SK-N-SH (cell line): ENCODE data around the gene SLC26A8. TPM values are rescaled to one million over a fixed set of nuclear protein-coding genes. Genes with fewer than 3 reads are reported as not detected.

Experiments
- CTCF ChIA-PET: fragments of 300-600, 350-600 bp; formaldehyde crosslinking; extraction: SDS; loops from one replicate; lab custom pipeline; 2021; lab: Yijun Ruan, JAX
- POLR2A ChIA-PET: fragments of 350-600 bp; sonication (Branson Sonifier 250); formaldehyde crosslinking; extraction: SDS; loops from one replicate; lab custom pipeline; 2020; ENCODE audit warnings: antibody characterized with exemption, inconsistent platforms; lab: Yijun Ruan, JAX
- DNase-seq: peaks from one replicate; pipeline ENCODE4 v3.0.0; 2012
- H2AFZ ChIP-seq: fragments of 200-600 bp; sonication (generic); 2 replicates; pipeline ENCODE4 v1.8.1; 2016; ENCODE audit warnings: antibody characterized with exemption, mild to moderate bottlenecking, low read depth
- H3F3A ChIP-seq: fragments of 200-600 bp; sonication (generic); replicated peaks from 2 replicates; pipeline ENCODE3; 2016; ENCODE audit warnings: antibody characterized with exemption, mild to moderate bottlenecking; ENCODE audit not compliant: insufficient read depth
- H3K27ac ChIP-seq, 2 experiments: fragments of 200-500 bp in 1 of 2; fragments of 200-600 bp in 1 of 2; sonication (Bioruptor generic) in 1 of 2; sonication (generic), shearing (Covaris generic) in 1 of 2; 2 replicates each; pipeline versions ENCODE4 v1.5.1 to v1.6.1; 2014 to 2016; ENCODE audit warnings: low read depth in 2 of 2, inconsistent platforms in 1 of 2, low read length in 1 of 2, mild to moderate bottlenecking in 1 of 2, mixed read lengths in 1 of 2
- H3K27me3 ChIP-seq: fragments of 200-600 bp; sonication (generic), shearing (Covaris generic); 2 replicates; pipeline ENCODE4 v1.6.1; 2016; ENCODE audit warnings: mixed run types; ENCODE audit not compliant: insufficient read depth
- H3K36me3 ChIP-seq, 2 experiments: fragments of 200-500 bp in 1 of 2; fragments of 200-600 bp in 1 of 2; sonication (Bioruptor generic) in 1 of 2; sonication (generic) in 1 of 2; replicated peaks in 1 of 2; 2 replicates each; pipeline versions ENCODE3 to v1.5.1; 2014 to 2016; ENCODE audit warnings: low read length in 1 of 2, mild to moderate bottlenecking in 1 of 2; ENCODE audit not compliant: insufficient read depth in 2 of 2, control insufficient read depth in 1 of 2
- H3K4me1 ChIP-seq, 2 experiments: fragments of 200-500 bp in 1 of 2; fragments of 200-600 bp in 1 of 2; sonication (Bioruptor generic) in 1 of 2; sonication (generic), shearing (Covaris generic) in 1 of 2; 2 replicates each; pipeline versions ENCODE4 v1.5.1 to v1.6.1; 2014 to 2016; ENCODE audit warnings: low read depth in 1 of 2, low read length in 1 of 2, mixed run types in 1 of 2; ENCODE audit not compliant: insufficient read depth in 2 of 2, control insufficient read depth in 1 of 2
- H3K4me2 ChIP-seq: fragments of 200-600 bp; sonication (generic), shearing (Covaris generic); 2 replicates; pipeline ENCODE4 v1.6.1; 2017; ENCODE audit warnings: mixed run types
- H3K4me3 ChIP-seq, 2 experiments: fragments of 200-500 bp in 1 of 2; fragments of 200-600 bp in 1 of 2; sonication (Bioruptor generic) in 1 of 2; sonication (generic), shearing (Covaris generic) in 1 of 2; 2 replicates each; pipeline versions ENCODE4 v1.5.1 to v1.8.1; 2014 to 2016; ENCODE audit warnings: low read depth in 2 of 2, inconsistent platforms in 1 of 2, low read length in 1 of 2, mild to moderate bottlenecking in 1 of 2, mixed read lengths in 1 of 2, moderate library complexity in 1 of 2
- H3K79me2 ChIP-seq: fragments of 200-600 bp; sonication (generic); 2 replicates; pipeline ENCODE4 v1.8.1; 2017; ENCODE audit warnings: mild to moderate bottlenecking; ENCODE audit not compliant: insufficient read depth
- H3K9ac ChIP-seq: fragments of 200-600 bp; sonication (generic); 2 replicates; pipeline ENCODE4 v1.6.1; 2017; ENCODE audit warnings: mixed run types
- H3K9me2 ChIP-seq: fragments of 200-600 bp; sonication (generic); 2 replicates; pipeline ENCODE4 v1.6.1; 2017; ENCODE audit warnings: mixed run types
- H3K9me3 ChIP-seq: fragments of 200-600 bp; sonication (generic); 2 replicates; pipeline ENCODE4 v1.6.1; 2017; ENCODE audit warnings: mixed run types, mild to moderate bottlenecking, moderate library complexity
- H4K20me1 ChIP-seq: fragments of 200-600 bp; sonication (generic); 2 replicates; pipeline ENCODE4 v1.6.1; 2017; ENCODE audit warnings: mild to moderate bottlenecking, mixed run types; ENCODE audit not compliant: insufficient read depth
- CHD2 ChIP-seq: fragments of 150-350 bp; IDR thresholded peaks from 2 replicates; pipeline ENCODE4 v1.6.1; 2018; ENCODE audit warnings: low read length; ENCODE audit not compliant: partially characterized antibody
- ELF1 ChIP-seq: IDR thresholded peaks from 2 replicates; pipeline ENCODE4 v1.4.0; 2012
- EZH2phosphoT487 ChIP-seq: fragments of 200-600 bp; sonication (generic); IDR thresholded peaks from 2 replicates; pipeline ENCODE4 v1.6.1; 2017; ENCODE audit warnings: low read depth, mixed run types, mild to moderate bottlenecking, antibody characterized with exemption, moderate library complexity, borderline replicate concordance
- FOSL2 ChIP-seq: IDR thresholded peaks from 2 replicates; pipeline ENCODE4 v1.4.0; 2012; ENCODE audit warnings: low read depth, mild to moderate bottlenecking, moderate library complexity, borderline replicate concordance
- FOXJ3 ChIP-seq: sonication (generic); formaldehyde crosslinking; IDR thresholded peaks from 2 replicates; pipeline ENCODE4 v1.5.1; 2020; ENCODE audit warnings: mild to moderate bottlenecking, missing genetic modification reagents
- FOXM1 ChIP-seq: IDR thresholded peaks from 2 replicates; pipeline ENCODE4 v1.4.0; 2012; ENCODE audit warnings: low read depth, mild to moderate bottlenecking
- GABPA ChIP-seq: IDR thresholded peaks from 2 replicates; pipeline ENCODE4 v1.4.0; 2012; ENCODE audit warnings: low read depth, mild to moderate bottlenecking
- IRF3 ChIP-seq: fragments of 150-350 bp; IDR thresholded peaks from 2 replicates; pipeline ENCODE4 v1.6.1; 2016; ENCODE audit warnings: mild to moderate bottlenecking, low read depth, low read length
- JUND ChIP-seq: IDR thresholded peaks from 2 replicates; pipeline ENCODE4 v1.4.0; 2012
- MAX ChIP-seq: IDR thresholded peaks from 2 replicates; pipeline ENCODE4 v1.4.0; 2012; ENCODE audit warnings: low read depth
- MXI1 ChIP-seq: IDR thresholded peaks from 2 replicates; pipeline ENCODE4 v1.6.1; 2012; ENCODE audit warnings: mild to moderate bottlenecking, low read depth, low read length, improper control_type of control experiment
- NRF1 ChIP-seq: IDR thresholded peaks from 2 replicates; pipeline ENCODE4 v1.6.1; 2012; ENCODE audit warnings: low read depth, mild to moderate bottlenecking, low read length
- SMC3 ChIP-seq: IDR thresholded peaks from 2 replicates; pipeline ENCODE4 v1.6.1; 2012; ENCODE audit warnings: low read depth, low read length, improper control_type of control experiment
- TCF12 ChIP-seq: IDR thresholded peaks from 2 replicates; pipeline ENCODE4 v1.4.0; 2012
- USF1 ChIP-seq: IDR thresholded peaks from 2 replicates; pipeline ENCODE4 v1.4.0; 2012; ENCODE audit warnings: low read depth, borderline replicate concordance
- WGBS: methylation state at CpG from one replicate; pipeline ENCODE4 v1.1.6; 2017; ENCODE audit warnings: low lambda C conversion rate; 5-methylcytosine and 5-hydroxymethylcytosine counted together
- polyA plus RNA-seq, 3 experiments: library from polyadenylated mRNA; depleted of rRNA; stranded (reverse); fragments of >200 nt; gene quantifications; 2 replicates each; pipeline ENCODE4 v1.2.3, GENCODE V29; 2012

Gene SLC26A8
- polyA plus RNA-seq, 1 of the 3 experiments (the other 2 are of a cell fraction): not detected

GRCh38 chr6:35905141-35905785 is 119.2 kb downstream of the SLC26A8 start (continued):
- TF ChIP-seq FOXJ3 (CRISPR knock-in tag): no peak
- TF ChIP-seq GABPA: no peak
- TF ChIP-seq USF1: no peak
- TF ChIP-seq NRF1: no peak
- no peak for TF ChIP-seq FOXM1

- no peak overlapping the region for H3K4me3 ChIP-seq
- no peak for DNase-seq
- H3F3A ChIP-seq: peaks cover 5% of the 10 kb centered on the region
- no peaks in the 10 kb centered on the region for H3K27me3 ChIP-seq
- POLR2A ChIA-PET: no interaction called here
- no peak overlapping the region for H3K27ac ChIP-seq
- H2AFZ ChIP-seq: no peak overlapping the region
- H3K4me2 ChIP-seq: no peak overlapping the region
- TF ChIP-seq MXI1 (no peak), EZH2phosphoT487 (no peak), MAX (no peak), NRF1 (no peak), IRF3 (no peak), CHD2 (no peak), JUND (no peak), ELF1 (no peak)
- TF ChIP-seq, all 33 proteins: peak for 0
- 99% methylated on average over 4 of the region's 4 CpGs for WGBS
- CTCF ChIA-PET: interaction anchor here (1.5 kb wide), 1 partner anchor 8 kb away, joined by 3 read pairs; no protein-coding TSS in a partner anchor
- no peaks in the 10 kb centered on the region for H3K9me2 ChIP-seq
- H4K20me1 ChIP-seq: peaks cover 3% of the 10 kb centered on the region; the same call in 1 of the 2 replicates
- H3K9ac ChIP-seq: no peak overlapping the region
- H3K9me3 ChIP-seq: no peaks in the 10 kb centered on the region
- H3K36me3 ChIP-seq: peaks cover 2 to 20% of the 10 kb centered on the region in 2 experiments
- H3K79me2 ChIP-seq: peaks cover 98% of the 10 kb centered on the region
- H3K4me1 ChIP-seq: no peaks in the 10 kb centered on the region
These were observed 120.8 kb downstream of the SLC26A8 start for GRCh38 chr6:35903679-35904078.

GRCh38 chr6:35900448-35900847 is 124.0 kb downstream of the SLC26A8 start:
- H3K4me2 ChIP-seq: no peak overlapping the region
- no peaks in the 10 kb centered on the region for H3K4me1 ChIP-seq
- WGBS: 95% methylated on average over 4 of the region's 4 CpGs
- peaks cover 2 to 26% of the 10 kb centered on the region in 2 experiments for H3K36me3 ChIP-seq
- no peaks in the 10 kb centered on the region for H3K27me3 ChIP-seq
- no peak overlapping the region for H3K27ac ChIP-seq
- H2AFZ ChIP-seq: no peak overlapping the region
- no peaks in the 10 kb centered on the region for H3F3A ChIP-seq
- POLR2A ChIA-PET: no interaction called here
- H3K9ac ChIP-seq: no peak overlapping the region
- no peak overlapping the region for H3K4me3 ChIP-seq
- TF ChIP-seq FOSL2 (no peak), GABPA (no peak), SMC3 (no peak), TCF12 (no peak)
- no peaks in the 10 kb centered on the region for H3K9me3 ChIP-seq
- no peak for DNase-seq
- peaks cover 3% of the 10 kb centered on the region; the same call in 1 of the 2 replicates for H4K20me1 ChIP-seq
- CTCF ChIA-PET: interaction anchor here (1.0 kb wide), 1 partner anchor 31 kb away, joined by 3 read pairs; no protein-coding TSS in a partner anchor
- no peaks in the 10 kb centered on the region for H3K9me2 ChIP-seq
- peaks cover 97% of the 10 kb centered on the region for H3K79me2 ChIP-seq
